DMS 273 (cell line): ENCODE data around the gene PRR36.
"Not testable (repeated sequence)": the region's sequence is repeated elsewhere in the genome, so short reads cannot be mapped to it uniquely, and the experiment has no call there.

Experiments
- DNase-seq: peaks from one replicate; lab custom pipeline; 2025; ENCODE audit not compliant: unreplicated experiment; lab: John Stamatoyannopoulos, UW

Gene PRR36

DNA sequence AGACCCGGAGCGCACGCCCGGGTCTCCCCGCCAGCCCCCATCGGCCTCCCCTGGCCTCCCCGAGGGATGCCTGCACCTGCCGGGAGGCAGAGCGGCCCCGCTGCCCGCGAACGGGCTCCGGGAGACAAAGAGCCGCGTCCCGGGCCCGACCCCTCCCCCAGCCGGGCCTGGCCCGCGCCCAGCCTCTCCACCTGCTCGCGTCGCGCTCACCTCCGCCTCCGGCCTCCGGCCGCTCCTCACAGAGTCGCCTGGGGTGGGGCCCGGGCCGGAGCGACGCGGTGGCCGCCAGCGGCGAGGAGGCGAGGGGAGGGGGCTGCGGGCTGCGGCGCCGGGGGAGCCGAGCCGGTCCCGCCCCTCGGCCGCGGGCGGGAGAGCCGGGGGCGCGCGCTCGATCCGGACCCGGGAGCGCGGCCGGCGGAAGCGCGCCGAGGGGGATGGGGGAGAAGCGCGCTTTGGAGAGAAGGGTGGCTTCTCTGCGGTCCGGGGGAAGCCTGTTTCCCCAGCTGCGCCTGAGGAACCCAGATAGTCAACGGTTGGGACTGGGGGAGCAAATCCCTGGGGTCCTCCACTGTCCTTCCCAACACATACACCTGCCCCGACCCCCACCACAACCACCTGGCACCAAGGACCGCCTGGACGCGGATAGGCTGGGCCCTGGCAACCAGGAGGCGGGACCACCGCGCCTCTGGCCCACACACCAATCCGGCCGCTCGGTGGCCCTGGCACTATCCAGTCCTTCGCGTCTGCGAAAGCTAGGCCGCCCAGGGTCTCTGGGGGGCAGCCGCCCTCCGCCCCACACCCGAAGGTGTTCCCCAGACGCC, at the start of gene PRR36:
Gene PRR36 (minus strand): TSS at position 315 of the 821 bp plus-strand sequence. CDS start 701 bp downstream, outside the sequence.
- DNase-seq, result peak; percentile 80

DNA sequence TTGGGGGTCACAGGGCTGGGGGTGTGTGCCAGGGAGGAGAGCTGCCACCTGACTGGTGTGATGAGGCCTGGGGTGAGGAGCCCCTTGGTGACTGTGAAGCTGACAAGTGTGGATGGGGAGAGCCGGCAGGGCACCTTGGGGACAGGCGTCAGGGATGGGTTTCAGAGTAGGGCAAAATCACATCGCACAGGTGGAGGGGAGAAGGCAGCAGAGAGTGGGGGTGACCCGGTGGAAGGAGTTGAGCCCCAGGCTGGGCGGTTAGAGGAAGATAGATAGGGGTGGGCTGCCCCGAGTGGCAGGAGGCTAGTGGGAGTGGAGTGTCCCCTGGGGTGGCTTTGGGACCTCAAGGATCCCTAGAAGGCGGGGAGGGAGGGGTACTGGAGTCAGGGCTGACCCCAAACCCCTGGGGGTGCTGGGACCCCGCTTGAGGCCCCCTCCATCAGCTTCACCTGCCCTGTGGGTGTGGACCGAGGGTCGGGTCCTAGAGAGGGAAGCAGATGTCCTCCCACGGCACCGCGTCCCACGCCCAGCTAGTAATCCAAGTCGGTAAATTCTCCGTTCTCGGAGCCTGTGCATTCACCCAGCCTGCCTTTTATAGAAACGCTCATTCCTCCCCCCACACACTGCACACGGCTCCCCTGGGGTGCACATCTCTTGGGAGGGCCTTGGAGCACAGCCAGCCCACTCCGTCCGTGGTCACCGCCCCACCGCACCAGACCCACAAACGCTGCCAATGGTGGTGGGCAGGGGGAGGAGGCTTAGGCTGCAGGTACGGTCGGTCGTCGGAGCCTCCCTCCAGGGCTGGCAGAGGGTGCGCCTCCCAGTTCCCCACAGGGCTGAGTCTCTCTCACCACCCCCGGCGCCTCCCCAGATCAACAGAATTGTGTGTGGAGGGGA, 49.4 kb upstream of the PRR36 start:
- no peak for DNase-seq

DNA sequence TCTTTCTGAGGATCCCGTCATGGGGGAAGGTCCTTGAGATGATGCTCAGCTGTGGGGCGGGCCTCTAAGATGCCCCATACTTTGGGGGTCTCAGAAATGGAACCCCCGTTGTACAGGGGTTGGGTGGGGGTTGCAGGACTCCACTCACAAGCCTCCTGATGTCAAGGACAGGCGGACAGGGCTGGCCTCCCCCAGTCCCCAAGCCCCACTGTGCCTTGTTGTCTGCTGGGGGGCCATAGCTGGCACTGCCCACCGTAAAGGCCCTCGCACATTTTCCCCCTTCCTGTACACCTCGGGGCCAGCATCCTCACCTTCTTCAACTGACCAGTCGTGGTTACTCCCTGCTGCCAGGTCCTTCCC, 48.6 kb upstream of the PRR36 start:
- no peak for DNase-seq

DNA sequence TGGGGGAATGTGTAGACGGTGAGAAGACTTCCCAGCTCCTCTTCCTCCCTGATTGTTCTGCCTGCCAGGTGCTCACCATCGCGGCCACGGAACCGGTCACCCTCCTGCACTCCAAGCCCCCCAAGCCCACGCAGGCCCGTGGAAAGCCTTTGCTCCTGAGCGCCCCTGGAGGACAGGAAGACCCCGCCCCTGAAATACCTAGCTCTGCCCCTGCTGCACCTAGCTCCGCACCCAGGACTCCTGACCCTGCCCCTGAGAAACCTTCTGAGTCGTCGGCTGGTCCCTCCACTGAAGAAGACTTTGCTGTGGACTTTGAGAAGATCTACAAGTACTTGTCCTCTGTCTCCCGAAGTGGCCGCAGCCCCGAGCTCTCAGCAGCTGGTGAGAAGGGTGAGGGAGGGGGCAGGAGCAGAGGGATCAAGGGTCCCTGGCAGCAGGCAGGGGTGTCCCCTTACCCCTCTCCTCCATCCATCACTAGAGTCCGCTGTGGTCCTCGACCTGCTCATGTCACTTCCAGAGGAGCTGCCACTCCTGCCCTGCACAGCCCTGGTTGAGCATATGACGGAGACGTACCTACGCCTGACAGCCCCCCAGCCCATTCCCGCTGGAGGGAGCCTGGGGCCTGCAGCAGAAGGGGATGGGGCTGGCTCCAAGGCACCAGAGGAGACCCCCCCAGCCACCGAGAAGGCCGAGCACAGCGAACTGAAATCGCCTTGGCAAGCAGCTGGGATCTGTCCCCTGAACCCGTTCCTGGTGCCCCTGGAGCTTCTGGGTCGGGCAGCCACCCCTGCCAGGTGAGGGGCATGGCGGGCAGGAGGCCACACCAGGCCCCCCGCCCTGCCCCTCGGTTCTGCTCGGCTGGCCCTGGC, 48.0 kb upstream of the PRR36 start:
- DNase-seq, result no peak

DNA sequence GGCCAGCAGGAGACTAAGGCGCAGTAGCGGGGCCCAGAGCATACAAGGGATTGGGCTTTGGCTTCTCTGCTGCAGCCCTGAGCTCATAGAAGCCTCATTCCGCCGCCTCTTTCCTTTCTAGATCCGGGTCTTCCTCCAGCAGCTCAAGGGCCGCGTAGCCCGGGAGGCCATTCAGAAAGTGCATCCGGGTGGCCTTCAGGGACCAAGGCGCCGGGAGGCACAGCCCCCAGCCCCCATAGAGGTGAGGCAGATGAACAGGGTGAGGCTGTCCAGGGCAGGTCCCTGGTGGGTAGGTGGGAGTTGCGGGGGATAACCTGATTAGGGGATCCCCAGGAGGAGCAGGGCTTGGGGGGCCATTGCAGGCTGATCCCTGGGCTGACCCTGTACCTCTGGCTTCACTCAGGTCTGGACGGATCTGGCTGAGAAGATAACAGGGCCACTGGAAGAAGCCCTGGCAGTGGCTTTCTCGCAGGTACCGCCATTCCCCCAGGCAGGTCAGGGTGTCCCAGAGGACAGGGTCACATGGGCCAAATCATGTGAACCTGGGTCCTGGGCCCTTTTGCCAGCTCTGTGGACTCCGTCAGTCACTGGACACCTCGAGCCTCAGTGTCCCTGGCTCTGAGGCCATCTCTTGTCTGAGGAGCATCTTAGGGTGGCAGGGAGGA, 47.2 kb upstream of the PRR36 start:
- DNase-seq, result peak; percentile 75

DNA sequence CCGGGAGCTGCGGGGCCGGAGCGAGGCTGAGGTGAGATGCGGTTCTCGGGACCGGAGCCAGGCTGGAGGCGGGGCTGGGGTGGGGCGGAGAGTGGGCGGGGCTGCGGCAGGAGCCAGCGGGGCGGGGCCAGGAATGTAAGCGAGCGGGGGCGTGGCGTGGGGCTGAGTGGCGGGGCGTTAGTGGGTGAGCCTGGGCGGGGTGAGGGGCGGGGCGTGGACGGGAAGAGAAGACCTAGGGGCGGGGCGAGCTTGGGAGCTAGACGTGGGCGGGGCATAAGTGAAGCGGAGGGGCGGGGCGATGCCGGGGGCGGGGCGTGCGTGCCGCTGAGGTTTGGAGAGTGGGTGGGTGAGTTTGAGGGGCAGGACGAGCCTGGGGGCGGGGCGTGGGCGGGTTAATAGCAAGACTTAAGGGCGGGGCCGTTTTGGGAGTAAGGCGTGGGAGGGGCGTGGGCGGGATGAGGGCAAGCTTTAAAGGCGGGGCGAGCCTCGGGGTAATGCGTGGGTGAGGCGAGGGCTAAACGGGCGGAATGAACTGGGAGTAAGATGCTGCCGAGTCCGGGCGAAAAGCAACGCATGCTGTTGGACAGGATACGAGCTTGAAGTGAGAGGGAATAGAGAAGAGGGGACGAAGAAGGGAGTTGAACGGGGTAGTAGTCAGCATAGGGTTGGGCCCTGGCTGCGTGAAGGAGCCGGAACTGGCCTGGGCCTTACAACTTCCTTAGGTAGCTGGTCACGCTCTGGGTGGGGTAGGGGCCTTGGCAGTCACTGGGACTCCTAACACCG, 46.5 kb upstream of the PRR36 start:
- peak; percentile 97 for DNase-seq

DNA sequence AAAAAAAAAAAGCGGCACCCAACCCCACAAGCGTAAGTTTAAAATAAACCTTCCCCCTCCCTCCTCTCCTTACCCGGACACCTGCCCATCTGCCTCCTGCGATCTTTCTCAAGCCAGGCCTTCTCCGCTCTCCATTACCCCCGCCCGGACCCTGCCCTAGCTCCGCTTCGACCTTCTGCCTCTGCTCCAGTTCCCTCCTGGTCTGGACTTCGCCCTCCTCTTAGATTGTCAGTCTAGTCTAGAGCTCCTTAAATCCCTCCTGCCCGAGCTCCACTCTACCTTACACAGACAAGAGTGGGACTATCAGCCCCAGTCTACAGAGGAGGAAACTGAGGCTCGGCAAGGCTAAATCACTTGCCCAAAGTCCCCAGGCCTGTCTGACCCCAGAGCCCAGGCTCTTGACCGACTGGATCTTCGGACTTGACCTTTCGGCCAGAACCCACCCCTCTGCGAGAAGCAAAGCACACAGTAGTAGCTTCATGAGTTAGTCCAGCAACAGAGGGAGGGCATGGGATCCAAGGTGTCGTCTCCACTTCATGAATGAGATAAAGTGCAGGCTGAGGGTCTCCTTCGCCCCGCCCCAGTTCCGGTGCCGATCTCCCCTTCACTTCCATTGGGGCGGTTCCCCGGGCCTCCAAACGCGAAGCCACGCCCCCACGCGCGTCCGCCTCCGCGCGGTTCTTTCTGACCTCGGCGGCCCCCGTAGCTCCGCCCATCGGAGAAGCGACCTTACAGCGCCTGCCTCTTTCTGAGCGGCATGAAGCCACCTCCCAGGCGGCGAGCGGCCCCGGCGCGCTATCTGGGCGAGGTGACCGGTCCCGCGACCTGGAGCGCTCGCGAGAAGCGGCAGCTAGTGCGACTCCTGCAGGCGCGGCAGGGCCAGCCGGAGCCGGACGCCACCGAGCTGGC, 45.7 kb upstream of the PRR36 start, which contains the start of gene SNAPC2:
Gene SNAPC2 (plus strand): TSS at position 729 of the 909 bp plus-strand sequence. CDS start 29 bp downstream, at position 758.
- peak; percentile 98 for DNase-seq

DNA sequence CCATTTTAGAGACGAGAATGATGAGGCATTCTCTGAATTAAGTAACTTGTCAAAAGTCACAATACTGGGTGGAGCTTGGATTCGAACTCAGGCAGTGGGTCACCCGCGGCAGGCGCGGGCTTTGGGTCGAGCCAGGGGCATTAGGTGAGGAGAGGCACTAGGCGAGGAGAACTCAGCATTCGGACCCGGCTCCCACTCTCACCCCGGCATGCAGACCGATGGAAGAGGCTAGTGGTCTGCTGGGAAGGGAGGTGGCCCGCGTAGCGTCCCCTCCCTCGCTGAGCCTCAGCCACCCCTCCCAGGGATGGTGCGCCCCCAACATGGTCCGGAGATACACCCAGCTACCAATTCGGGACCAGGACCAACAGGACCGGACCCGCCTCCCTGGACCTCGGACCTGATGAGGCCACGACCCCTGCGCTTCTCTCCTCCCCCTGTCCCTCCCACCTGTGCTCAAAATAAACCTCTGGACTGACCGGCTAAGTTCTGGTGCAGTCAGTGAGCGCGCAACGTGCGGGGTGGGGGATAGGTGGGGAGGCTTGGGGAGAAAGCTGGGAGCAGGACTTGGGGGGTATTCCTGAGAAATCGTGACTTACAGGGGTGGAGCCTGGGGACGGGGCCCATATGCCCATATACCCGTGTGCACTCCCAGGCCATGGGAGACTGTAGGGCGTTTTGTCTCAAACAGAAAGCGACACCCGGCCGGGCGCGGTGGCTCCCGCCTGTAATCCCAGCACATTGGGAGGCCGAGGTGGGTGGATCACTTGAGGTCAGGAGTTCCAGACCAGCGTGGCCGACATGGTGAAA, 44.6 kb upstream of the PRR36 start:
- DNase-seq, result no peak

DNA sequence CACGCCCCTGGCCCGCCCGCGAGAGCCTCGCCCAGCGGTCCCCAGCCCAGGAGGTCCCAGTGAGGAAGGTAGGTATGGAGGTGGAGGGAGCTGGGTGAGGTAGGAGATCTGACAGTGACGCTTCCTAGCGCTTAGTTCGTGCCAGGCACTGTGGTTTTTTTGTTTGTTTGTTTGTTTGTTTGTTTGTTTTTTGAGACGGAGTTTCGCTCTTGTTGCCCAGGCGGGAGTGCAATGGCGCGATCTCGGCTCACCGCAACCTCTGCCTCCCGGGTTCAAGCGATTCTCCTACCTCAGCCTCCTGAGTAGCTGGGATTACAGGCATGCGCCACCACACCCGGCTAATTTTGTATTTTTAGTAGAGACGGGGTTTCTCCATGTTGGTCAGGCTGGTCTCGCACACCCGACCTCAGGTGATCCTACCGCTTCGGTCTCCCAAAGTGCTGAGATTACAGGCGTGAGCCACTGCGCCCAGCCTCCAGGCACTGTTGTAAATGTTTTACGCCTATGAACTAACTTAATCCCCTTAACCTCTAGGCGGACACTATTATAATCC, 43.9 kb upstream of the PRR36 start:
- DNase-seq, result not testable (repeated sequence)

DNA sequence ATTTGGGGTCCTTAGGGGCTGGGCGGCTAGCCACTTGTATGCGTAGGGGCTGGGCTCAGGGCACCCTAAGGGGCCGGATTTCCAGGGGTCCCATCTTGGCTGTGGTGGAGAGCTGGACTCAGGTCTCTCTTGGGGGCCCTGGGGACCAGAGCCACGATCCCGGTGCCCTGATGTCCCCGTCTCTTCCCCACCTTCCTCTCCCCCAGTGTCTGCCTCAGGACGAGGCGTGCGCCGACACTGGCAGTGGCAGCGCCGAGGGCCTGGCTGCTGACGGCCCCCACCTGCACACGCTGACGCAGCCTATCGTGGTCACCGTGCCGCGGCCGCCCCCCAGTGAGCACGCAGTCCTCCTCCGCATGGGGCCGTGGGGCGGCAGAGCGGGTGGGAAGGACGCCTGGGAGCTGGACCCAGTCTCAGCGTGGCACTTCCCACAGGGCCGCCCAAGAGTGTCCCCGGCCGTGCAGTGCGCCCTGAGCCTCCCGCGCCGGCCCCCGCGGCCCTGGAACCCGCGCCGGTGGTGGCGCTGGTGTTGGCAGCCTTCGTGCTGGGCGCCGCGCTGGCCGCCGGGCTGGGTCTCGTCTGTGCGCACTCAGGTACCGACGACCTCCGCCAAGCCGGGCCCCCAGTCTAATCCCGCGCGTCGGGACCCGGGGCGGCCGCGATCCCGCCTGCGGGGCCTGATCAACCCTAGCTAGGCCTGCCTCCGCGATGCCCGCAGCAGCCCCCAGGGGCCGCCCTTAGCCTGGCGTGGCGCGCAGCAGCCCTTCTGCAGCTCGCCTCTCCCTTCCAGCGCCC, 43.3 kb upstream of the PRR36 start:
- DNase-seq, result peak; percentile 89

DNA sequence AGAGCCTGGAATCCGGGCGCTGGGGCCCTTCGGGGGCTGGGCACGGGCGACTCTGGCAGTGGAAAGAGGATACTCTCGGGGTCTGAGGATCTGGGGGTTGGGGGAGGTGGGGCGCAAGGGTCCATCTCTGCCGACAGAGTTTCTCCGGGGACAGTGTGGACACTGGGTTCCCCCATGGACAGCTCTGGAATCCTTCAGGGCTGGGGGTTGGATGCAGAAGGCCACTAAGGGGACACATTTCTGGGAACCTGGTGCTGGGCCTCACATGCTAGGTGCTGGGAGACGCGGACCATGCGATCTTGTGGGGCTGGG, 42.7 kb upstream of the PRR36 start:
- DNase-seq, result no peak

DNA sequence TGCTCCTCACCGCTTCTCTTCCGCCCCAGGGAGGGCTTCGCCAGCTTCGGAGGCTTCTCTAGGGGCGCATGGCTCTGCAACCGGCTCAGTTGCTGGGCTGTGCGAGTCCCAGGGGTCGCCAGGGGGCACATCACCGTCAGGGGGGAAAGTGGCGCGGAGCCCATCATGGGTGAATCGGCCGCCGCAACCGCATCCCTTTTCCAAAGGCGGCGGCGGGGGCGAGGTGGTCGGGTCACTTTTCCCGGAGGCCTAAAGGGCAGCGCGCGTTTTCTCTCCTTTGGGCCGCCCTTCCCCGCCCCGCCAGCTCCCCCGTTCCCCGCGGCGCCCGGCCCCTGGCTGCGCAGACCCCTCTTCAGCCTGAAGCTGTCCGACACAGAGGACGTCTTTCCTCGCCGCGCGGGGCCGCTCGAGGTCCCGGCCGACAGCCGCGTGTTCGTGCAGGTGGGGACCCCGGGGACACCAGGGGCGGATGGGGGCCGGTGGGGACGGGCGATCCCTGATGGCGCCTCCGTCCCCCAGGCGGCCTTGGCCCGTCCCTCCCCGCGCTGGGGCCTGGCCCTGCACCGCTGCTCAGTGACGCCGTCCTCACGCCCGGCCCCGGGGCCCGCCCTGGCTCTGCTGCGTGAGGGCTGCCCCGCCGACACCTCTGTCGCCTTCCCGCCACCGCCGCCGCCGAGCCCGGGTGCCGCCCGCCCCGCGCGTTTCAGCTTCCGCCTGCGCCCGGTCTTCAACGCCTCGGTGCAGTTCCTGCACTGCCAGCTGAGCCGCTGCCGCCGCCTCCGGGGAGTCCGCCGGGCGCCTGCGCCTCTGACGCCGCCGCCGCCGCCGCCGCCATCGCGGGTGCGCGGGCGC, 42.1 kb upstream of the PRR36 start:
- DNase-seq, result peak; percentile 74

DNA sequence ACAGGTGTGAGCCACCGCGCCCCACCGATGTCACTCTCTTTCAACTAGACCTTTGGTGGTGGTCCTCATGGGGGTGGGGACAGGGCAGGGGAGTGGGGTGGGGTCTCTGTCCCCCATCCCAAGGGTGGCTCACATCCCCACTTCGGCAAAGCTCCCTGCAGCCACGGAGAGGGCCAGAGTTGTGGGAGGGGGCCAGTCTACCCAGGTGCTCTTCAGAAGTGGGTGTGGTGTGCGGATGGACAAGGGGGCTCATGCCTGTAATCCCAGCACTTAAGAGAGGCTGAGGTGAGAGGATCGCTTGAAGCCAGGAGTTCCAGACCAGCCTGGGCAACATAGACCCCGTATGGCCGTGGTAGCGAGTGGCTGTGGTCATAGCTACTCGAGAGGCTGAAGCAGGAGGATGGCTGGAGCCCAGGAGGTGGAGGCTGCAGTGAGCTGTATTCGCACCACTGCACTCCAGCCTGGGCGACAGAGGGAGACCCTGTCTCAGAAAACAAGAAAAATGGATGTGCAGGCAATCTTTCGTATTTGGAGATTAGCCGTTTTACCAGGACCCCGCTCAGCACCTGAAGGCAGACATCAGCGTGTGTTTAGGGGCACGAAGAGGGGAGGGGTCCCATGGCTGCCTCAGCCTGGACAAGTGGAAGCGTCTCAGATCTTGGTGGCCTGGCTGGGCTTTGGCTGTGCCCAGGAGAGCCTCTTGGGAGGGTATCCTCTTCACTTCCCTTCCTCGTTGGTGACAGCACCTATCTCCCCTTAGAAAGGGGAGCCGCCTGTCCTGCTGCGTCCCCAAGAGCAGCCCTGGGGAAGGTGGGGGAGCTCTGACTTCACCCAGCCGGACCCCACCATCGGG, 41.3 kb upstream of the PRR36 start:
- DNase-seq, result no peak

DNA sequence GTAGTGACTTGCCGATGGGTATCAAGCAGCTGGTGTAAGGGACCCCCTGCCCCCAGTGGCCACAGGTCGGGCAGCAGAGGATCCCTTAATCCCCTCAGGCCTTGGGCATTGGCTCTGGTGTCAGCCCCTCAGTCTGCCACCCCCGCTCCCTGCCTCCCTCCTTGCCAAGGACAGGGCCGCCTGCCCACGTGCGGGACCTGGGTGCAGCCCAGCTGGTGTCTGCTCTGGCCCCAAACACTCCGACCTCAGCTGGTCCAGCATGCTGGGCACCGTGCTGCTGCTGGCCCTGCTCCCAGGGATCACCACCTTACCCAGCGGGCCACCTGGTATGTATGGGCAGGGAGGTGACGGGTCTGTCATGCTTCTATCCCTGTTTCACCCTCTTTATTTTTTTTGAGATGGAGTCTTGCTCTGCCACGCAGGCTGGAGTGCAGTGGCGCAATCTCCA, 40.4 kb upstream of the PRR36 start, which contains the start of gene TGFBR3L:
Gene TGFBR3L (plus strand): TSS at position 233 of the 448 bp plus-strand sequence.
- DNase-seq, result peak; percentile 42

DNA sequence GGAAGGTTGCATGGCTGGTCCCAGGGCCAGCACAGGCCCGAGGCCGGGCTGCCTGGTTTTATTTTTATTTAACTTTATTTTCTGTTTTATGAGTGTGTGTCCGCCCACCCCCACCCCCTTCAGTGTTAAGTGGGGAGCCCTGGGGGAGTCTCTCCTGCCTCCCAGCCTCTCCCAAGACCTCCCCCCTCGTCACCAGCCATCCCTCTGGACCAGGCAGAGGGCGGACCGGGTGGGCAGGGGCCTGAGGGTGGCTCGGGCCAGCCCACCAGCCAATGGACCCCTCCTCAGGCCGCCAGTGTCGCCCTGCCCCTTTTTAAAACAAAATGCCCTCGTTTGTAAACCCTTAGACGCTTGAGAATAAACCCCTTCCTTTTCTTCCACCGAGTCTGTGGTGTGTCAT, 39.9 kb upstream of the PRR36 start:
- DNase-seq, result no peak
